HepG2 (cell line): ENCODE measurements around the gene BCKDHA. TPM values are rescaled to one million over a fixed set of nuclear protein-coding genes. Genes with fewer than 3 reads are reported as not detected.

Source experiments
- ADNP ChIP-seq: sonication (generic); formaldehyde crosslinking; IDR thresholded peaks from 2 replicates; pipeline ENCODE4 v1.4.0; 2020; ENCODE audit warnings: missing genetic modification reagents
- ASH2L ChIP-seq: fragments of 300-600, 200-600 bp; sonication (generic); IDR thresholded peaks from 2 replicates; pipeline ENCODE4 v1.7.0; 2017; ENCODE audit warnings: low read depth, mild to moderate bottlenecking, moderate library complexity, mixed read lengths, low read length; ENCODE audit not compliant: insufficient read length
- CHD4 ChIP-seq: fragments of 200-600 bp; sonication (generic); IDR thresholded peaks from 2 replicates; pipeline ENCODE4 v1.7.0; 2017; ENCODE audit warnings: mild to moderate bottlenecking, low read length, borderline replicate concordance
- DPF2 ChIP-seq: sonication (generic); formaldehyde crosslinking; IDR thresholded peaks from 2 replicates; pipeline ENCODE4 v1.4.0; 2020; ENCODE audit warnings: mild to moderate bottlenecking, low read depth, missing genetic modification reagents, borderline replicate concordance
- GPBP1L1 ChIP-seq: sonication (generic); formaldehyde crosslinking; IDR thresholded peaks from 2 replicates; pipeline ENCODE4 v1.5.0; 2020; ENCODE audit warnings: mild to moderate bottlenecking, missing genetic modification reagents
- GTF2F1 ChIP-seq: fragments of 150-350 bp; IDR thresholded peaks from 2 replicates; pipeline ENCODE4 v1.6.1; 2014; ENCODE audit warnings: low read length
- IRF2 ChIP-seq: IDR thresholded peaks from 2 replicates; pipeline ENCODE4 v1.6.1; 2018; ENCODE audit warnings: missing genetic modification reagents, missing compliant biosample characterization
- MTA1 ChIP-seq: sonication (generic); formaldehyde crosslinking; IDR thresholded peaks from 2 replicates; pipeline ENCODE4 v1.4.0; 2020; ENCODE audit warnings: missing genetic modification reagents, mild to moderate bottlenecking, borderline replicate concordance
- NR2F1 ChIP-seq, 2 experiments: fragments of 450-650 bp in 1 of 2; formaldehyde crosslinking in 1 of 2; IDR thresholded peaks; 2 replicates each; pipeline versions ENCODE4 v1.5.0 to v1.6.1; 2016 to 2020; ENCODE audit warnings: mild to moderate bottlenecking in 1 of 2, missing compliant biosample characterization in 1 of 2, missing genetic modification reagents in 1 of 2, moderate library complexity in 1 of 2
- PAXIP1 ChIP-seq: sonication (generic); formaldehyde crosslinking; conservative IDR thresholded peaks from 2 replicates; pipeline ENCODE4 v1.4.0; 2020; ENCODE audit warnings: mild to moderate bottlenecking, missing genetic modification reagents, moderate library complexity
- POLR2AphosphoS2 ChIP-seq: IDR thresholded peaks from 2 replicates; pipeline ENCODE4 v1.6.1; 2011; ENCODE audit warnings: low read depth, low read length, improper control_type of control experiment
- RBM39 ChIP-seq: fragments of 200-400 bp; formaldehyde crosslinking; IDR thresholded peaks from one replicate; pipeline ENCODE4 v1.6.1; 2018; ENCODE audit warnings: antibody characterized with exemption, mild to moderate bottlenecking, low read depth, low read length; ENCODE audit not compliant: poor library complexity, severe bottlenecking
- RELA ChIP-seq: sonication (generic); formaldehyde crosslinking; IDR thresholded peaks from 2 replicates; pipeline ENCODE4 v1.4.0; 2020; ENCODE audit warnings: missing genetic modification reagents
- SAP130 ChIP-seq: IDR thresholded peaks from 2 replicates; pipeline ENCODE4 v1.6.1; 2016; ENCODE audit warnings: low read depth
- ZBTB20 ChIP-seq: sonication (generic); formaldehyde crosslinking; IDR thresholded peaks from 2 replicates; pipeline ENCODE4 v1.8.1; 2023; ENCODE audit warnings: missing genetic modification reagents, low read depth, mild to moderate bottlenecking, borderline replicate concordance
- ZBTB34 ChIP-seq: sonication (generic); formaldehyde crosslinking; IDR thresholded peaks from 2 replicates; pipeline ENCODE4 v1.8.0; 2022; ENCODE audit warnings: mild to moderate bottlenecking, missing genetic modification reagents
- ZBTB43 ChIP-seq: sonication (generic); formaldehyde crosslinking; conservative IDR thresholded peaks from 2 replicates; pipeline ENCODE4 v1.4.0; 2020; ENCODE audit warnings: missing genetic modification reagents
- ZNF282 ChIP-seq: fragments of 450-650 bp; IDR thresholded peaks from 2 replicates; pipeline ENCODE4 v1.6.1; 2018; ENCODE audit not compliant: partially characterized antibody
- ZNF557 ChIP-seq: sonication (generic); formaldehyde crosslinking; IDR thresholded peaks from 2 replicates; pipeline ENCODE4 v1.4.0; 2020; ENCODE audit warnings: missing genetic modification reagents
- ZNF75D ChIP-seq: sonication (generic); formaldehyde crosslinking; IDR thresholded peaks from 2 replicates; pipeline ENCODE4 v1.8.1; 2023; ENCODE audit warnings: missing genetic modification reagents, mild to moderate bottlenecking, borderline replicate concordance
- ZNF761 ChIP-seq: sonication (generic); formaldehyde crosslinking; conservative IDR thresholded peaks from 2 replicates; pipeline ENCODE4 v1.4.0; 2020; ENCODE audit warnings: mild to moderate bottlenecking, missing genetic modification reagents
- ZSCAN29 ChIP-seq: sonication (generic); formaldehyde crosslinking; conservative IDR thresholded peaks from 2 replicates; pipeline ENCODE4 v1.4.0; 2020; ENCODE audit warnings: mild to moderate bottlenecking, missing genetic modification reagents
- polyA plus RNA-seq, 8 experiments: library from polyadenylated mRNA; depleted of rRNA in 3 of 8; stranded (reverse) in 7 of 8; unstranded in 1 of 8; fragments of >200 nt; fragmentation: Illumina TruSeq in 4 of 8; extraction: Trizol in 4 of 8; gene quantifications; 2 replicates each; pipeline versions ENCODE4 v1.2.1 to v1.2.3, GENCODE V29; 2011 to 2016; ENCODE audit warnings: low read depth in 4 of 8, missing spikeins in 1 of 8, mixed read lengths in 1 of 8; ENCODE audit not compliant: insufficient read depth in 1 of 8
- total RNA-seq, 5 experiments: library from RNA; depleted of rRNA; stranded (reverse); fragments of >200 nt; fragmentation: Illumina TruSeq; extraction: Trizol; gene quantifications; 2 replicates each; pipeline ENCODE4 v1.2.3, GENCODE V29; 2016; ENCODE audit warnings: low read depth in 1 of 5

The BCKDHA gene
- total and polyA plus RNA-seq, 2 of the 13 experiments (the other 11 are each of a cell fraction or from before 2014, with no cell fraction given) = 11.8 to 31.5 TPM

GRCh38 chr19:41352609-41353465 lies 44.8 kb upstream of the BCKDHA start (continued):
- TF ChIP-seq ZNF557 (CRISPR knock-in tag) = no peak
- TF ChIP-seq ZSCAN29 (CRISPR knock-in tag) = no peak
- TF ChIP-seq SAP130 (CRISPR knock-in tag) = peak; percentile 61; the same call in 1 of the 2 replicates
- no peak for TF ChIP-seq NR2F1 (CRISPR knock-in tag; IDR thresholded peaks at IDR 0.05)
- TF ChIP-seq ZNF282 = no peak
- TF ChIP-seq RBM39 = peak; percentile 52
- no peak for TF ChIP-seq ZBTB34 (CRISPR knock-in tag)
- TF ChIP-seq ADNP (CRISPR knock-in tag) = 0 out of 2 replicates have a peak, but pooled peaks have one; percentile 45
- no peak for TF ChIP-seq CHD4
- TF ChIP-seq ZNF761 (CRISPR knock-in tag) = no peak
- 0 out of 2 replicates have a peak, but pooled peaks have one; percentile 42 for TF ChIP-seq PAXIP1
- peak; percentile 65; the same call in 1 of the 2 replicates for TF ChIP-seq MTA1 (CRISPR knock-in tag)
- no peak for TF ChIP-seq POLR2AphosphoS2
- TF ChIP-seq DPF2 (CRISPR knock-in tag) = no peak
- no peak for TF ChIP-seq GPBP1L1
- TF ChIP-seq ZNF75D (CRISPR knock-in tag) = no peak
- peak; percentile 55 for TF ChIP-seq ASH2L
- no peak for TF ChIP-seq RELA (CRISPR knock-in tag)
- TF ChIP-seq ZBTB43 (CRISPR knock-in tag) = no peak
- TF ChIP-seq IRF2 (CRISPR knock-in tag) = peak; percentile 33; the same call in 1 of the 2 replicates
- no peak for TF ChIP-seq ZBTB20 (CRISPR knock-in tag)
- TF ChIP-seq GTF2F1 = no peak
